Subcutaneous adipose tissue (tissue), 4 donors: ENCODE data around the gene DSN1. TPM values are rescaled to one million over a fixed set of nuclear protein-coding genes. Genes with fewer than 3 reads are reported as not detected.

Source experiments
- CTCF ChIP-seq: fragments of 450-650 bp; IDR thresholded peaks from one replicate; pipeline ENCODE4 v1.5.1; 2016; ENCODE audit warnings: low read depth, mild to moderate bottlenecking, control low read depth, antibody characterized with exemption, moderate library complexity
- total RNA-seq, 4 donors: library from RNA; depleted of rRNA; stranded (reverse); fragments of >200 nt; gene quantifications; one replicate each; pipeline ENCODE4 v1.1.0, GENCODE V29; 2016

DSN1 gene
- total RNA-seq, 4 donors from 2014 or later, result 7.3 to 10.7 (median 9.8) TPM

GRCh38 chr20:36784900-36785299 is 11.3 kb upstream of the DSN1 start:
- no peak for TF ChIP-seq CTCF

- no peak for TF ChIP-seq CTCF
These were observed 10.6 kb upstream of the DSN1 start for GRCh38 chr20:36784116-36784515.

GRCh38 chr20:36779656-36780025 is 6.1 kb upstream of the DSN1 start:
- TF ChIP-seq CTCF, result no peak

GRCh38 chr20:36778831-36779655 is 5.5 kb upstream of the DSN1 start:
- TF ChIP-seq CTCF, result no peak

GRCh38 chr20:36777576-36777975 is 4.0 kb upstream of the DSN1 start:
- TF ChIP-seq CTCF, result no peak

- TF ChIP-seq CTCF, result no peak
These were observed 3.6 kb upstream of the DSN1 start for GRCh38 chr20:36777167-36777566.

GRCh38 chr20:36775826-36776225 is 2.3 kb upstream of the DSN1 start:
- TF ChIP-seq CTCF, result no peak
